HCT116 (cell line): ENCODE data around the gene NUDT16.

ENCODE experiments used
- EZH2phosphoT487 ChIP-seq: fragments of 200-600 bp; IDR thresholded peaks from 2 replicates; pipeline ENCODE4 v1.6.1; 2018; ENCODE audit warnings: antibody characterized with exemption, borderline replicate concordance
- TF ChIP-seq, protein P1 (sequence below), 3 experiments: fragments of 200-600 bp in 1 of 3; sonication (generic) in 1 of 3; IDR thresholded peaks in 2 of 3; conservative IDR thresholded peaks in 1 of 3; 2 replicates each; pipeline ENCODE4 v1.5.1; 2012 to 2017; ENCODE audit warnings: low read depth in 2 of 3, low read length in 2 of 3, antibody characterized with exemption in 1 of 3, borderline replicate concordance in 1 of 3, control low read depth in 1 of 3, mild to moderate bottlenecking in 1 of 3, mixed read lengths in 1 of 3, mixed run types in 1 of 3, moderate library complexity in 1 of 3; ENCODE audit not compliant: insufficient read depth in 1 of 3

GRCh38 chr3:131386429-131387165, 5.0 kb downstream of the NUDT16 start:
- no peak for TF ChIP-seq EZH2phosphoT487
- TF ChIP-seq, protein P1, sequence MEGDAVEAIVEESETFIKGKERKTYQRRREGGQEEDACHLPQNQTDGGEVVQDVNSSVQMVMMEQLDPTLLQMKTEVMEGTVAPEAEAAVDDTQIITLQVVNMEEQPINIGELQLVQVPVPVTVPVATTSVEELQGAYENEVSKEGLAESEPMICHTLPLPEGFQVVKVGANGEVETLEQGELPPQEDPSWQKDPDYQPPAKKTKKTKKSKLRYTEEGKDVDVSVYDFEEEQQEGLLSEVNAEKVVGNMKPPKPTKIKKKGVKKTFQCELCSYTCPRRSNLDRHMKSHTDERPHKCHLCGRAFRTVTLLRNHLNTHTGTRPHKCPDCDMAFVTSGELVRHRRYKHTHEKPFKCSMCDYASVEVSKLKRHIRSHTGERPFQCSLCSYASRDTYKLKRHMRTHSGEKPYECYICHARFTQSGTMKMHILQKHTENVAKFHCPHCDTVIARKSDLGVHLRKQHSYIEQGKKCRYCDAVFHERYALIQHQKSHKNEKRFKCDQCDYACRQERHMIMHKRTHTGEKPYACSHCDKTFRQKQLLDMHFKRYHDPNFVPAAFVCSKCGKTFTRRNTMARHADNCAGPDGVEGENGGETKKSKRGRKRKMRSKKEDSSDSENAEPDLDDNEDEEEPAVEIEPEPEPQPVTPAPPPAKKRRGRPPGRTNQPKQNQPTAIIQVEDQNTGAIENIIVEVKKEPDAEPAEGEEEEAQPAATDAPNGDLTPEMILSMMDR (IDR thresholded peaks at IDR 0.05 in 2 of 3, conservative IDR thresholded peaks at IDR 0.05 in 1 of 3; ENCODE audit: borderline replicate concordance in 1 of 3, insufficient read depth in 1 of 3, low read depth in 2 of 3, low read length in 2 of 3), result no peak
